ENCODE measurements around the gene NIT1. TPM values are rescaled to one million over a fixed set of nuclear protein-coding genes. Genes with fewer than 3 reads are reported as not detected.

The NIT1 gene
- total and polyA plus RNA-seq, 9 of the 15 experiments (the other 6 are each of a cell fraction or from before 2014, with no cell fraction given): 18.4 to 76.0 (median 33.7) TPM

DNA sequence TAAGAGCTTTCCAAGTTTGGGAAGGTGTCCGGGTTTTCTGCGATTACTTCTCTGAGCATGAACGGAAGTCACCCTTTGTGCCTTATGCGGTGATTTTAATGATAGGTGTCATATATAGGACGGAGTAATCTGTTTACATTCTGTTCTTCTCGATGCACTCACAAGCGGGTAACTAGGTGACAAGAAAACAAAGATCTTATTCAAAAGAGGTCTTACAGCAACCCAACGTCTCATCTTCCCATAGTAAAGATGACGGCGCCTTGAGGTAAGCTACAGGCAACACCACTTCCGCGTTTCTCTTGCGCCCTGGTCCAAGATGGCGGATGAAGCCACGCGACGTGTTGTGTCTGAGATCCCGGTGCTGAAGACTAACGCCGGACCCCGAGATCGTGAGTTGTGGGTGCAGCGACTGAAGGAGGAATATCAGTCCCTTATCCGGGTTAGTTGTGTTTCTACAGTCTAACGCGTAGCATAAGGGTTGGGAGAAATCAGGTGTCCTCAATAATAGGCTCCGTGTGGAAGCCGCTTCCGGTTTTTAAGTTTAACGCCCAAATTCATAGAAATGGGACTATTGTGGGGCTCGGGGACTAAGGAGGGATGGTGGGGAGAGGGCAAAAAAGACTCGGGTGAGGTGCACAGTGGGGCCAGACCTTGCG is 35.9 kb downstream of the NIT1 start, which contains the start of gene UFC1 (continued):
- TF ChIP-seq KDM4B (IDR thresholded peaks at IDR 0.05; ENCODE audit: borderline replicate concordance in 2 of 2, low read depth in 1 of 2): no peak
- TF ChIP-seq, protein P1, sequence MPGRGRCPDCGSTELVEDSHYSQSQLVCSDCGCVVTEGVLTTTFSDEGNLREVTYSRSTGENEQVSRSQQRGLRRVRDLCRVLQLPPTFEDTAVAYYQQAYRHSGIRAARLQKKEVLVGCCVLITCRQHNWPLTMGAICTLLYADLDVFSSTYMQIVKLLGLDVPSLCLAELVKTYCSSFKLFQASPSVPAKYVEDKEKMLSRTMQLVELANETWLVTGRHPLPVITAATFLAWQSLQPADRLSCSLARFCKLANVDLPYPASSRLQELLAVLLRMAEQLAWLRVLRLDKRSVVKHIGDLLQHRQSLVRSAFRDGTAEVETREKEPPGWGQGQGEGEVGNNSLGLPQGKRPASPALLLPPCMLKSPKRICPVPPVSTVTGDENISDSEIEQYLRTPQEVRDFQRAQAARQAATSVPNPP (IDR thresholded peaks at IDR 0.05; ENCODE audit: borderline replicate concordance, insufficient read depth, insufficient read length): no peak
- peak; percentile 48 for TF ChIP-seq L3MBTL2 (IDR thresholded peaks at IDR 0.05)
- TF ChIP-seq TBL1XR1 (IDR thresholded peaks at IDR 0.05; ENCODE audit: low read length in 2 of 2): 0 out of 4 replicates have a peak, but pooled peaks of 1 of the 2 experiments have one; percentile 32
- TF ChIP-seq ZNF766 (CRISPR knock-in tag; conservative IDR thresholded peaks at IDR 0.05): peak; percentile 80
- peak; percentile 86 for TF ChIP-seq SMAD1 (IDR thresholded peaks at IDR 0.05; ENCODE audit: low read depth, low read length, partially characterized antibody)
- 0 out of 2 replicates have a peak, but pooled peaks have one; percentile 8 for TF ChIP-seq PHB2 (IDR thresholded peaks at IDR 0.05; ENCODE audit: low read depth)
- TF ChIP-seq, protein P2, sequence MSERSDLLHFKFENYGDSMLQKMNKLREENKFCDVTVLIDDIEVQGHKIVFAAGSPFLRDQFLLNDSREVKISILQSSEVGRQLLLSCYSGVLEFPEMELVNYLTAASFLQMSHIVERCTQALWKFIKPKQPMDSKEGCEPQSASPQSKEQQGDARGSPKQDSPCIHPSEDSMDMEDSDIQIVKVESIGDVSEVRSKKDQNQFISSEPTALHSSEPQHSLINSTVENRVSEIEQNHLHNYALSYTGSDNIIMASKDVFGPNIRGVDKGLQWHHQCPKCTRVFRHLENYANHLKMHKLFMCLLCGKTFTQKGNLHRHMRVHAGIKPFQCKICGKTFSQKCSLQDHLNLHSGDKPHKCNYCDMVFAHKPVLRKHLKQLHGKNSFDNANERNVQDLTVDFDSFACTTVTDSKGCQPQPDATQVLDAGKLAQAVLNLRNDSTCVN (CRISPR knock-in tag; IDR thresholded peaks at IDR 0.05): no peak
- TF ChIP-seq DIDO1 (tag; IDR thresholded peaks at IDR 0.05; ENCODE audit: low read depth): peak; percentile 90
- TF ChIP-seq TARDBP (IDR thresholded peaks at IDR 0.05): no peak; the same call in 1 of the 2 replicates
- peak; percentile 91 for TF ChIP-seq ZNF644 (tag; IDR thresholded peaks at IDR 0.05; ENCODE audit: low read depth)
- TF ChIP-seq TBP (optimal IDR thresholded peaks at IDR 0.05; ENCODE audit: low read depth, low read length): peak; percentile 97
- peak; percentile 7; the same call in 1 of the 2 replicates for TF ChIP-seq EP300 (IDR thresholded peaks at IDR 0.05; ENCODE audit: low read length)
- TF ChIP-seq, protein P3, sequence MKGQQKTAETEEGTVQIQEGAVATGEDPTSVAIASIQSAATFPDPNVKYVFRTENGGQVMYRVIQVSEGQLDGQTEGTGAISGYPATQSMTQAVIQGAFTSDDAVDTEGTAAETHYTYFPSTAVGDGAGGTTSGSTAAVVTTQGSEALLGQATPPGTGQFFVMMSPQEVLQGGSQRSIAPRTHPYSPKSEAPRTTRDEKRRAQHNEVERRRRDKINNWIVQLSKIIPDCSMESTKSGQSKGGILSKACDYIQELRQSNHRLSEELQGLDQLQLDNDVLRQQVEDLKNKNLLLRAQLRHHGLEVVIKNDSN (CRISPR knock-in tag; IDR thresholded peaks at IDR 0.05): peak; percentile 41; the same call in 1 of the 2 replicates
- peak; percentile 20; the same call in 1 of the 2 replicates for TF ChIP-seq RFX1 (IDR thresholded peaks at IDR 0.05)
- TF ChIP-seq, protein P4, sequence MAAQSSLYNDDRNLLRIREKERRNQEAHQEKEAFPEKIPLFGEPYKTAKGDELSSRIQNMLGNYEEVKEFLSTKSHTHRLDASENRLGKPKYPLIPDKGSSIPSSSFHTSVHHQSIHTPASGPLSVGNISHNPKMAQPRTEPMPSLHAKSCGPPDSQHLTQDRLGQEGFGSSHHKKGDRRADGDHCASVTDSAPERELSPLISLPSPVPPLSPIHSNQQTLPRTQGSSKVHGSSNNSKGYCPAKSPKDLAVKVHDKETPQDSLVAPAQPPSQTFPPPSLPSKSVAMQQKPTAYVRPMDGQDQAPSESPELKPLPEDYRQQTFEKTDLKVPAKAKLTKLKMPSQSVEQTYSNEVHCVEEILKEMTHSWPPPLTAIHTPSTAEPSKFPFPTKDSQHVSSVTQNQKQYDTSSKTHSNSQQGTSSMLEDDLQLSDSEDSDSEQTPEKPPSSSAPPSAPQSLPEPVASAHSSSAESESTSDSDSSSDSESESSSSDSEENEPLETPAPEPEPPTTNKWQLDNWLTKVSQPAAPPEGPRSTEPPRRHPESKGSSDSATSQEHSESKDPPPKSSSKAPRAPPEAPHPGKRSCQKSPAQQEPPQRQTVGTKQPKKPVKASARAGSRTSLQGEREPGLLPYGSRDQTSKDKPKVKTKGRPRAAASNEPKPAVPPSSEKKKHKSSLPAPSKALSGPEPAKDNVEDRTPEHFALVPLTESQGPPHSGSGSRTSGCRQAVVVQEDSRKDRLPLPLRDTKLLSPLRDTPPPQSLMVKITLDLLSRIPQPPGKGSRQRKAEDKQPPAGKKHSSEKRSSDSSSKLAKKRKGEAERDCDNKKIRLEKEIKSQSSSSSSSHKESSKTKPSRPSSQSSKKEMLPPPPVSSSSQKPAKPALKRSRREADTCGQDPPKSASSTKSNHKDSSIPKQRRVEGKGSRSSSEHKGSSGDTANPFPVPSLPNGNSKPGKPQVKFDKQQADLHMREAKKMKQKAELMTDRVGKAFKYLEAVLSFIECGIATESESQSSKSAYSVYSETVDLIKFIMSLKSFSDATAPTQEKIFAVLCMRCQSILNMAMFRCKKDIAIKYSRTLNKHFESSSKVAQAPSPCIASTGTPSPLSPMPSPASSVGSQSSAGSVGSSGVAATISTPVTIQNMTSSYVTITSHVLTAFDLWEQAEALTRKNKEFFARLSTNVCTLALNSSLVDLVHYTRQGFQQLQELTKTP (IDR thresholded peaks at IDR 0.05; ENCODE audit: low read depth in 1 of 2, partially characterized antibody in 2 of 2): peak; percentile 59 to 75
- TF ChIP-seq MBD2 (IDR thresholded peaks at IDR 0.05; ENCODE audit: borderline replicate concordance, low read depth): peak; percentile 56; the same call in 1 of the 2 replicates
- TF ChIP-seq CSDE1 (IDR thresholded peaks at IDR 0.05): peak; percentile 51 to 87; a peak in 2 of 4 replicates
- peak; percentile 44 for TF ChIP-seq C11orf30 (IDR thresholded peaks at IDR 0.05; ENCODE audit: low read depth)
- no peak for TF ChIP-seq ZNF507 (tag; conservative IDR thresholded peaks at IDR 0.05)
- peak; percentile 21; the same call in 1 of the 2 replicates for TF ChIP-seq KLF6 (CRISPR knock-in tag; IDR thresholded peaks at IDR 0.05; ENCODE audit: borderline replicate concordance)
- TF ChIP-seq POLR2B (IDR thresholded peaks at IDR 0.05; ENCODE audit: low read depth, partially characterized antibody): peak; percentile 85

Data from K562 (cell line).